ENCODE results near the gene CDH22.

CDH22 gene

GRCh38 chr20:46188866-46189541, 119.3 kb downstream of the CDH22 start:
- no peak for DNase-seq

GRCh38 chr20:46186210-46186609, 122.1 kb downstream of the CDH22 start:
- no peak for DNase-seq

GRCh38 chr20:46185353-46185752, 122.9 kb downstream of the CDH22 start:
- DNase-seq, result no peak

DNA sequence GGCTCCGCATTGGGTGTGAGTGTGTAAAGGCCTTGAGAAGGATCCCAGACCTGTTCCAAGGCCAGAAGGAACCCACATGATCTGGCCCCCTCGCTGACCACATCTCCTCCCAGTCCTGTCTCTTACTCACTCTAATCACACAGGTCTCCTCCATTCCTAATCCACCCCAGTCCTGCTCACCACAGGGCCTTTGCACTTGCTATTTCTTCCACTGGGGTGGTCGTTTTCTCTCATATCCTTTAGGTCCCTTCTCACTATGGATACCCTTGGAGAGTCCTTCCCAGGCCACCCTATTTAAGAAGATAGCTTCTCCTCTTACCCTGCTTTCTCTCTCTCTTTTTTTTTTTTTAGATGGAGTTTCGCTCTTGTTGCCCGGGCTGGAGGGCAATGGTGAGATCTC, 124.5 kb downstream of the CDH22 start:
- DNase-seq, result no peak

GRCh38 chr20:46182276-46183200, 125.8 kb downstream of the CDH22 start:
- no peak for DNase-seq

DNA sequence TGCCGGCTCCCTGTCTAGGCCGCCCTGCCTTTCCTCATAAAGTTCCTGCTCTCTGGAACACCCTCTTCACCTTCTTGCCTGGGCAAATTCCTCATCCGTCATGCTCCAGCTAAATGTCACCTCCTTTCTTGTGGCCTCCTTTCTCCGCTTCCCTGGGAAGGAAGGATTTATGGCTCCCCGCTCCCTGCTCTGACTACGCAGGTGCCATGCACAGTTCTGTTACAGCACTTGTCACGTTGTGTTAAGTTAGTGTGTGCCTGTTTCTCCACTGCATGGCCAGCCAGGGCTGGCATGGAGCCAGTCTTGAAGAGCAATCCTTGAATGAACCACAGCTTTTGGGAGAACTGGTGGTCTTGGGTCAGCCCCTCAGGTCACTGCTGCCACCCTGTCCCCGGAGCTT, 128.4 kb downstream of the CDH22 start:
- no peak for DNase-seq

- DNase-seq, result no peak
Observed at GRCh38 chr20:46178891-46179290, 129.4 kb downstream of the CDH22 start.

DNA sequence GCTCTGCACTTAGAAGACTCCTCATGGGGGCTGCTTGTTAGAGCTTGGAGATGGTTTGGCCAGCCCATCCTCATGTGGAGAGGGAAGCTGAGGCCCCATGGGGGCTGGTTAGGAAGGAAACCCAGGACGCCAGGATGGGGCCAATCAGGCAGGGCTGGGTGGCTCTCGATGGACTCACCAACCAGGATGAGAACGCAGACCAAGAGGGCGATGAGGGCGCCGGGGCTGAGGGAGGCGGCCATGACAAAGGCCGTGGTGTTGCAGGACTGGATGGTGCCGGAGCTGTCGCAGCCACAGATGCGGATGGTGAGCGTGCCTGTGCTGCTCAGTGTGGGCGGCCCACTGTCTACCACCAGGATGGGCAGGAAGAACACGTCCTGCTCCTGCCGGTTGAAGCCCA, 130.5 kb downstream of the CDH22 start:
- DNase-seq, result no peak

- DNase-seq, result no peak
Observed at GRCh38 chr20:46176739-46177378, 131.4 kb downstream of the CDH22 start.

DNA sequence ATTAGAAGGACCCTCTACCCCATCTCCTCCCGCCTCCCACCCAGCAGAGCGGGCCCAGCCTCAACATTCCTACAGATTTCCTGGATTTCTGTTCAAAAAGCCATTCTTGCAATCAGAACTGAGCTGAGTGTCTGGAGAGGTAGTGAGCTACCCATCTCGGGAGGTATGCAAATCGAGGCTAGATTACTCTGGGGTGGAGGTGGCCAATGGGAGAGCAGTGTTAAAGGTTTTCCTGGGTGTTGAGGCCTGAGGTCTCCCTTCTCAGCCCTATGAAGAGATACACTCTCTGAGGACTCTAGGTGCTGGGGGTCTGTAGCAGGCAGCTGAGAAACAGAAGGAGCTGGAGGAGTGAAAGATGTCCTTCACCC, 133.2 kb downstream of the CDH22 start:
- DNase-seq, result no peak

- DNase-seq, result no peak
Observed at GRCh38 chr20:46174469-46175126, 133.7 kb downstream of the CDH22 start.

DNA sequence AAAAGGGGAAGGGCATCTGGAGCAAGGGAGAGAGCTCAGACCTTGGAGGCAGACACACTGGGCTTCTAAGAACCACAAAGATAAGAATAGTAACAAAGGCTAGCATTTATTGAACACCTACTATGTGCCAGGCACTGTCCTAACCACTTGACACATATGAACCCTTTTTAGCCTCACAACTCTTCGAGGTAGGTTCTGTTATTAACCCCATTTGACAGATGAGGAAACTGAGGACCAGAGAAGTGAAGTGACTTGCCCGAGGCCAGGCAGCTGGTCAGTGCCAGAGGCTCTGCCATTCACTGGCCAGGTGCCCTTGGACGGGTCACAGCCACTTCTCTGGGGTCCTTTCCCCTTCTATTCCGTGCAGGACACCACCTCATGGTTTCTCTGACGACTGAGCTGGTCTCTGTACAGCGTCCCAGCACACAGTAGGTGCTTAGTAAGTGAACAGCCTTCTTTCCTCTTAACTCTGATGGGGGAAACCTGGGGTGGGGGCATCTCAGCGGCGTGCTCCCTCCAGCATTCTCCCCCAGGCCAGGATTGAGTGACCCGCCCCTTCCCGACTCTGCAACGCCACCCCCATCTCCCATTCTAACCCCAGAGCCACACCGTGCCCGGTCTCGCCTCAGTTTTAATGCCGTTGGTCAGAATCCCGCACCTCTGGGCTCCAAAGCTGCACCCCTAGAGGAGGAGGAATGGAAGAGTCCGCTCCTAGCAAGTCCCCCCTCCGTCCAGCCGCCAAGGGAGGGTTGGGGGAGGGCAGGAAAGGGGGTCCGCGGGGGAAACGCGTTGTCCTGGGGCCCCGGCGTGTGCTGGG, 134.4 kb downstream of the CDH22 start:
- DNase-seq, result no peak

- DNase-seq, result no peak
Observed at GRCh38 chr20:46172961-46173536, 135.2 kb downstream of the CDH22 start.

DNA sequence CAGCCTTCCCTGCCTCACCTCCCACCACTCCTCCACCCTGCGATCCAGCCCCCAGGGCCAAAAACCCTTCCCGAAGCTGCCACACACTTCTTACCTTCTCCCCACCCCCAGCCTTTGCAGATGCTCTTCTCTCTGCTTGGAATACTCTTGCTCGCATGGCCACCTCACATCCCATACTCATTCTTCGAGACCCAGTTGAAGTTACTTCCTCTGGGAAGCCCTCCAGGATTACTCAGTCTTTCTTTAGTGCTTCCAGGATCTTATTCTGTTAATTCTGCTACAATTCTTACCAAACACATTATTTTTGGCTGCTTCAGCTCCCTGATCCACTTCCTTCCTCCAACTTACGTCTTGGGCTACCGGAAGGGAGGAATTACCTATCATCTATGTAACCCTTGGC, 135.8 kb downstream of the CDH22 start:
- no peak for DNase-seq

- no peak for DNase-seq
Observed at GRCh38 chr20:46171909-46172308, 136.4 kb downstream of the CDH22 start.

DNA sequence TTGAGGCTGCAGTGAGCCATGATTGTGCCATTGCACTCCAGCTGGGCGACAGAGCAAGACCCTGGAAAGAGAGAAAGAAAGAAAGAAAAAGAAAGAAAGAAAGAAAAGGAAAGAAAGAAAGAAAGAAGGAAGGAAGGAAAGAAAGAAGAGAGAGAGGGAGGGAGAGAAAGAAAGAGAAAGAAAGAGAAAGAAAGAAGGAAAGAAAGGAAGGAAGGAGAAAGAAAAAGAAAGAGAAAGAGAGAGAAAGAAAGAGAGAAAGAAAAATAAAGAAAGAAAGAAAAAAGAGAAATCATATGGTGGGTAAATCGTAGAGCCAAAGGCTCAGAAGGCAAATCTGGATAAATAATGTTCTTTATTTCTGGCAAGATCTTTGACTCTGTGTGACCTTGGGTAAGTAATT, 136.8 kb downstream of the CDH22 start:
- DNase-seq, result no peak

- DNase-seq, result no peak
Observed at GRCh38 chr20:46169245-46170171, 138.8 kb downstream of the CDH22 start.

DNA sequence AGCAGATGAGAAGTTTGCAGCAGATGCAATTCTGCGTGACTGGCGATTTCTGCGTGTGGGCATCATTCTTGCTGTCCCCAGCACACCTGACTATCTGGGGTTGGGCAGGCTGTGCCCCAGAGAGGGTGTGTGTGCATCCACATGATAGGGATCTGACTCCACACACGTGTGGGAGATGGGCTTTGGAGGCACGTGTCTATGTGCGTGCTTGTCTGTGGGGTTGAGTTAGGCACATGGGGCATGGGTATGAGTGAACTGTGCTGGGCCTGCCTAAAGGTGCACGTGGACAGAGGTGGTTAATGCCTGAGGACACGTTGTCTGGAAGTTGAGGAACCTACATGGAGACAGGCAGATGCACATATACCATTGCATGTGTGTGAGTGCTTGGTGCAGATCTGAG, 139.9 kb downstream of the CDH22 start:
- no peak for DNase-seq

DNA sequence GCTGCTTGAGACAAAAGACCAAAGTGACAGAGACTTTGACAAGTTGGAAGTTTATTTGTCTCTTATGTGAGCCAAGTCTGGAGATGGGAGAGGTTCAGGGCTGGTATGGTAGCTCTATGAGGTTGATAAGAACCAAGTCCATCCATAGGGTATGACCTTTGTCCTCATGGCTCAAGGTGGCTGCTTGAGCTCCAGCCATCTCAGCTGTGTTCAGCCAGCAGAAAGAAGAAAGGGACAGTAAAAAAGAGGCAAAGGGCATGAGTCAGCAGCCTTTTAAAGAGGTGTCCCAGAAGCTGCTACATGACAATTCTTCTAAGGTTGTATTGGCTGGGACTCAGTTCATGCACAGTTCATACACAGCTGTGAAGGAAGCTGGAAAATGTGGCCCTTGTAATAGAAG, 141.2 kb downstream of the CDH22 start:
- DNase-seq, result no peak

GRCh38 chr20:46164254-46164653, 144.0 kb downstream of the CDH22 start:
- DNase-seq, result no peak

GRCh38 chr20:46161921-46162320, 146.4 kb downstream of the CDH22 start:
- DNase-seq, result no peak
